Mucosa of descending colon (tissue), 3 donors: ENCODE measurements around the gene NTN4. TPM values are rescaled to one million over a fixed set of nuclear protein-coding genes. Genes with fewer than 3 reads are reported as not detected.

Source experiments
- ATAC-seq: fragments of 200-7000 bp; cut with Tn5 transposase; one replicate; pipeline ENCODE4 v1.9.1; 2020; ENCODE audit warnings: mild to moderate bottlenecking, moderate library complexity
- DNase-seq, 3 donors: peaks; one replicate each; pipeline ENCODE4 v3.0.0-alpha.2; 2020
- H3K36me3 ChIP-seq: fragments of 200-600 bp; one replicate; pipeline ENCODE4 v1.8.0; 2021; ENCODE audit warnings: low read depth, mild to moderate bottlenecking
- H3K4me1 ChIP-seq: fragments of 200-600 bp; one replicate; pipeline ENCODE4 v1.8.0; 2021; ENCODE audit warnings: low read depth, mild to moderate bottlenecking
- H3K4me3 ChIP-seq: fragments of 200-600 bp; one replicate; pipeline ENCODE4 v1.8.0; 2021; ENCODE audit warnings: mild to moderate bottlenecking
- H3K9me3 ChIP-seq: fragments of 200-600 bp; one replicate; pipeline ENCODE4 v1.8.0; 2021; ENCODE audit warnings: mild to moderate bottlenecking
- intact Hi-C, 2 donors: fragments of 100-400 bp; cut with DNase I in 1 of 2; cut with micrococcal nuclease in 1 of 2; formaldehyde crosslinking; loops; one replicate each; pipeline versions ENCODE4 v1.11.0 to v1.11.1; 2022; cut with DNase I, micrococcal nuclease
- total RNA-seq, 3 donors: library from RNA; stranded (reverse); fragmentation: NEBNext Ultra II Directional in 2 of 3; extraction: Animal tissue kit (Norgen Biotek cat#: 25700) in 2 of 3; gene quantifications; one replicate each; pipeline versions ENCODE4 v1.2.1 to v1.2.4, GENCODE V29; 2021 to 2023
- TF ChIP-seq, protein P1 (sequence below): fragments of 200-600 bp; IDR thresholded peaks from one replicate; pipeline ENCODE4 v1.8.0; 2022; ENCODE audit warnings: antibody characterized with exemption, mild to moderate bottlenecking
- donor health status: DM: no; HTN: no; CAD: no; lungs with moderate emphysema.
- donor health status: DM: no; HTN: no; CAD: no.
- donor health status: DM: no; HTN: yes; CAD: no.

Gene NTN4
- total RNA-seq, 3 donors from 2014 or later: 15.9 to 34.7 (median 19.8) TPM

DNA sequence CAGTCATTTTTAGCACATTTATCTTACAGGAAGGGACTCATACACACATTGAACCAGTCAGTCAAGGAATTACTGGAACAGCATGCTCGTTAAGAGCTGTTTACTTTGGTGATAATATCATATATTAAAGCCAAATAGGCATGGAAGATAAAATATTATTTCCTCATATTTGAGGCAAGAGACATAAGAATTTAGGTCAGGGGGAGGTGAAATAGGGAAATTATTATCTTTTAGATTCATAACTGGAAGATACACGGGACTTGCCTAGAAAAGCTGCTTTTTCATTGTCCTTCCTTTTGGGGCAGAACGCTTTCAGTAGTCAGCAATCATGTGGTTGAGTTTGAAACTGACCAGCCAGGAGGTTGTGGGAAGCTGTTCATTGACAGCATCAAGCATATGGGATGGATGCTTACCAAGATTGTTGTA, 72.5 kb downstream of the NTN4 start:
- no peak for ATAC-seq
- Histone ChIP-seq H3K9me3 (no peaks in the 10 kb centered on the region), H3K4me1 (peaks cover 9% of the 10 kb centered on the region), H3K4me3 (no peak overlapping the region), H3K36me3 (no peaks in the 10 kb centered on the region)
- intact Hi-C loops: no loop called here
- TF ChIP-seq, protein P1, sequence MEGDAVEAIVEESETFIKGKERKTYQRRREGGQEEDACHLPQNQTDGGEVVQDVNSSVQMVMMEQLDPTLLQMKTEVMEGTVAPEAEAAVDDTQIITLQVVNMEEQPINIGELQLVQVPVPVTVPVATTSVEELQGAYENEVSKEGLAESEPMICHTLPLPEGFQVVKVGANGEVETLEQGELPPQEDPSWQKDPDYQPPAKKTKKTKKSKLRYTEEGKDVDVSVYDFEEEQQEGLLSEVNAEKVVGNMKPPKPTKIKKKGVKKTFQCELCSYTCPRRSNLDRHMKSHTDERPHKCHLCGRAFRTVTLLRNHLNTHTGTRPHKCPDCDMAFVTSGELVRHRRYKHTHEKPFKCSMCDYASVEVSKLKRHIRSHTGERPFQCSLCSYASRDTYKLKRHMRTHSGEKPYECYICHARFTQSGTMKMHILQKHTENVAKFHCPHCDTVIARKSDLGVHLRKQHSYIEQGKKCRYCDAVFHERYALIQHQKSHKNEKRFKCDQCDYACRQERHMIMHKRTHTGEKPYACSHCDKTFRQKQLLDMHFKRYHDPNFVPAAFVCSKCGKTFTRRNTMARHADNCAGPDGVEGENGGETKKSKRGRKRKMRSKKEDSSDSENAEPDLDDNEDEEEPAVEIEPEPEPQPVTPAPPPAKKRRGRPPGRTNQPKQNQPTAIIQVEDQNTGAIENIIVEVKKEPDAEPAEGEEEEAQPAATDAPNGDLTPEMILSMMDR: no peak
- DNase-seq: no peak

DNA sequence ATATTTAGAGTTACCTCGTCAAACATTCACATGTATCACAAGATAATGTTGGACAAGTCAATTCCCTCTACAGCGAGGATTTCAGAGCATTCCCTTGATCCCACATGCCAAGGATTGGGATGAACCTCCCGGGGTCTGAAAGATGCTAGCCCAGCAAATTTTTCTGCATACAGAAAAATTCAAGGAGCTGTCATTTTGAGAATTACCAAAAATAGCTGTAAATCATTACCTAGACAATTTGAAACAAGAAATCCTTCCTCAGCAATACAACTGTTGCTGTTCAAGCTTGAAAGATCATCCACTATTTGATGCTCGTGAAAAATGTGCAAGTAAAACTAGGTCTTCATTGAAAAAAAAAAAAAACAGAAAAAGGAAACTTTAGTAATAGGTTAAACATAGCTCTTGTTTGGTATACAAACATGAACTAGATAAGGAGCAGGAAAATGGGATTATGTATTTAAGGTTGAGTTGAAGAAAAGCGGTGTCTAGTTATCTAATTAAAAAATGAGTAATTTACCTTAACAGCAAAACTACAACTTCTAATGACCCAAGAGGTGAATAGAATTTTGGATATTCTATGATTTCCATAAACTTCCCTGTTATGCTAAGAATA, 73.1 kb downstream of the NTN4 start:
- no peak for ATAC-seq
- Histone ChIP-seq H3K36me3 (no peaks in the 10 kb centered on the region), H3K4me1 (peaks cover 9% of the 10 kb centered on the region), H3K9me3 (no peaks in the 10 kb centered on the region), H3K4me3 (no peak overlapping the region)
- TF ChIP-seq, protein P1: no peak
- intact Hi-C loops: no loop called here
- no peak for DNase-seq

DNA sequence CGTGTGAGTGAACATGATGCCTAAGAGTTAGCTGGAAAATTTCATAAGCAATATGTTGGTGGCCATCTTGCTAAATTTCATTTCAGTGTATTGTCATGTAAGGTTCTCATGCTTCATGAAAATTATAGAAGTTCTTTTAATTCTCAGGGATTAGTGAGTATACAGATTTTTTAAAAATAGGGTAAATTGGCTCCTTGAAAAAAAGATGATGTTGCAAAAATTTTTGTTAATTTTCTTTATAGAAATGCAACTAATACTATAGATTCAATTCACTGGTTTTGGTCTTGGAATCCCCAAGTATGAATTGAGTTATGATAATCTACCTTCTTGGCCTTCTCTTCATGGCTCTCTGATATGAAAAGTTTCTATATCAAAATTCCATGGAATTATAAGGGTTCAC, 75.4 kb downstream of the NTN4 start:
- Histone ChIP-seq H3K4me1 (peaks cover 8% of the 10 kb centered on the region), H3K9me3 (no peaks in the 10 kb centered on the region), H3K4me3 (no peak overlapping the region), H3K36me3 (no peaks in the 10 kb centered on the region)
- ATAC-seq: no peak
- TF ChIP-seq, protein P1: no peak
- intact Hi-C loops: no loop called here
- DNase-seq: no peak

DNA sequence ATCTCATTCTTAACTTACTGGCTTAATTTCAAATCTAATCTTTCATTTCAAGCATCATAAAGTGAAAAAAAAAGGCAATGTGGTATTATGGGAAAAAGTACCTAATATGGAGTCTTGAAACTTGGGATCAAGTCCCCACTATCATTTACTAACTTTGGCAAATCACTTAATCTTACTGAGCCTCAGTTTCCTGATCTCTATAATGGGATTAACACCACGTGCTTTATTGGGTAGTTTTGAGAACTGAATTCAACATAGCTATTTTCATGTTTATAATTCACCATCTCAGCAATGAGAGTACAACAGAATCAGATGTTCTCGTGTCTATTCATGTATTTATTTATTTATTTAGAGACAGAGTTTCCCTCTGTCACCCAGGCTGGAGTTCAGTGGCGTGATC, 78.3 kb downstream of the NTN4 start:
- Histone ChIP-seq H3K36me3 (no peaks in the 10 kb centered on the region), H3K4me1 (no peaks in the 10 kb centered on the region), H3K4me3 (no peak overlapping the region), H3K9me3 (no peaks in the 10 kb centered on the region)
- intact Hi-C loops: no loop called here
- no peak for DNase-seq
- TF ChIP-seq, protein P1: no peak
- ATAC-seq: no peak

DNA sequence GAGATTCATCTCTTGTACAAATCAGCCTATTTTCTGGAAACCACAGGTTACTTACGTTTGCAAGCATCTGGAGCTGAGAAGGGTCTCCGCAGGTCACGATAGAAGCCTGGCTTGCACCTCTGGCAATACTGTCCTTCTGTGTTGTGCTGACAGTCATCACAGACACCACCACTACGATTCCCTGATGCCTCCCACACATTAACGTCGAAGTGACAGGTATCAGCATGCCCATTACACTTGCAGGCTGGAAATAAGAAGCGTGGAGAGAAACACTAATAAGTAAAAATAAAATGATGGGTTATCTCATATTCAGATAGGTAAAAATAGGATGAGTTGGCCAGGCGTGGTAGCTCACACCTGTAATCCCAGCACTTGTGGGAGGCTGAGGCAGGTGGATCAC, 80.2 kb downstream of the NTN4 start:
- no peaks in the 10 kb centered on the region for H3K4me1 ChIP-seq
- no peak overlapping the region for H3K4me3 ChIP-seq
- DNase-seq (no peak), ATAC-seq (no peak)
- no peaks in the 10 kb centered on the region for H3K36me3 ChIP-seq
- no peaks in the 10 kb centered on the region for H3K9me3 ChIP-seq
- intact Hi-C loops: no loop called here
- TF ChIP-seq, protein P1: no peak

DNA sequence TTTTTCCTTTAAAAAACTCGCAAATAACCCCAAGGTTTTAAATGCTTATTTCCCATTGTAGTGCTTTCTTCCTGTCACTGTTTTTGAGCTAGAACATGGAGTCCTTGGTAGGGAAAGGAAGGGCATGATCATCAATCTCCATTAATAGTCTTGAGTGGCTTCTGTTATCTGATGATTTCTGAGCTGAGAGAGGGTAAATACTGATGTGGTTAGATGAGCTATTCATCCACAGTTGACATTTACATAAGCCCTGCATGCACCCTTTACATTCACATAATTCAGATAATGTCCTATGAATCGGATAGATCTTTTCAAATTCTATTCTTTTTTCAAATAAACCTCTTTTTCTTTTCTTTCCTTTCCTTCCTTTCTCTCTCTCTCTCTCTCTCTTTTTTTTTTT, 81.4 kb downstream of the NTN4 start:
- intact Hi-C loops: no loop called here
- no peaks in the 10 kb centered on the region for H3K9me3 ChIP-seq
- no peaks in the 10 kb centered on the region for H3K36me3 ChIP-seq
- no peak for DNase-seq
- no peaks in the 10 kb centered on the region for H3K4me1 ChIP-seq
- H3K4me3 ChIP-seq: no peak overlapping the region
- TF ChIP-seq, protein P1: no peak
- no peak for ATAC-seq
